Measurements from ENCODE around the gene ZNF260.

DNA sequence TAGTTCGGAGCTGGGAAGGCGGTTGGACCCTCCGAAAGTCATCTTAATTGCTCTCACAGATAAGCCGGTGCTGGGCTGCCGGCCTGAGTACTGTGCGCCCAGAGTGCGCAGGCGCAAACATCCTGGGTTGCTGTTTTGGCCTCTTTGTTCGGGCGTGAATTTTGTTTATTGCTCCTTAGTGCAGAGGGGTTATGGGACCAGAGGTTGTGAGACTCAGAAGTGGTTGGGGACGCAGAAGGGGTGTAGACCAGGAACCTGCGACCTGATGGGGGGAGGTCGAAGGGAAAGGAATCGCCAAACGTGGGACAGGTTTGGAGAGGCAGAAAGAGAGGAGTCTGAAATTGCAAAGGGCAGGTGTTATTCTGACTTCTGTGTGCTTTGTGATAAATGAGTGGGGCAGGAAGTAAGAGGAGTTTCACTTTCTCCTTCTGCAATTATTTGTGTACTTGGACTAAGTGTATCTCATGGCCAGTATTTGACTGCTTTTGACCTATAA lies 38.1 kb downstream of the ZNF260 start:
- TF ChIP-seq POLR2A (IDR thresholded peaks at IDR 0.05) (no peak), CTCF (IDR thresholded peaks at IDR 0.05) (no peak), POLR2AphosphoS5 (IDR thresholded peaks at IDR 0.05) (no peak)
